ENCODE measurements around the gene CCRL2.

- TF ChIP-seq USF2 (IDR thresholded peaks at IDR 0.05; ENCODE audit: low read depth, low read length) (no peak), RFX5 (IDR thresholded peaks at IDR 0.05; ENCODE audit: low read depth, low read length) (no peak), FOS (IDR thresholded peaks at IDR 0.05; ENCODE audit: low read depth, low read length) (no peak), BHLHE40 (IDR thresholded peaks at IDR 0.05; ENCODE audit: low read depth, low read length) (no peak), CTCF (conservative IDR thresholded peaks at IDR 0.05; ENCODE audit: low read depth, low read length) (no peak), POLR2A (IDR thresholded peaks at IDR 0.05; ENCODE audit: low read depth, low read length) (no peak), ELK1 (IDR thresholded peaks at IDR 0.05; ENCODE audit: borderline replicate concordance, low read depth, low read length) (no peak), CHD1 (IDR thresholded peaks at IDR 0.05; ENCODE audit: low read depth, low read length) (no peak), SMC3 (IDR thresholded peaks at IDR 0.05; ENCODE audit: low read depth, low read length) (no peak), MAFK (IDR thresholded peaks at IDR 0.05; ENCODE audit: low read depth, low read length) (no peak), RAD21 (IDR thresholded peaks at IDR 0.05; ENCODE audit: low read length) (no peak)
These were observed 22.2 kb downstream of the CCRL2 start for GRCh38 chr3:46429250-46429649.
